HG03457 (cell line): Measurements from ENCODE around the gene TYW1B.
"Not testable (repeated sequence)": the region's sequence is repeated elsewhere in the genome, so short reads cannot be mapped to it uniquely, and the experiment has no call there.

Experiments
- ATAC-seq: cut with Tn5 transposase; IDR thresholded peaks from one replicate; pipeline ENCODE4 v1.9.1; 2021; ENCODE audit warnings: moderate number of reproducible peaks; ENCODE audit not compliant: unreplicated experiment

Gene TYW1B

GRCh38 chr7:72760602-72761001 is 67.4 kb downstream of the TYW1B start:
- ATAC-seq, result no peak

DNA sequence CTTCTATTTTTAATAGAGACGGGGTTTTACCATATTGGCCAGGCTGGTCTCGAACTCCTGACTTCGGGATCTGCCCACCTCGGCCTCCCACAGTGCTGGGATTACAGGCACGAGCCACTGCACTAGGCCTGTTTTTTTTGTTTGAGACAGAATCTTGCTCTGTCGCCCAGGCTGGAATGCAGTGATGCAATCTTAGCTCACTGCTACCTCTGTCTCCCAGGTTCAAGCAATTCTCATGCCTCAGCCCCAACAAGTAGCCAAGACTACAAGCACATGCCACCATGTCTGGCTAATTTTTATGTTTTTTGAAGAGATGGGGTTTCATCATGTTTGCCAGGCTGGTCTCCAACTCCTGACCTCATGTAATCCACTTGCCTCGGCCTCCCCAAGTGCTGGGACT is 73.7 kb downstream of the TYW1B start:
- no peak for ATAC-seq

GRCh38 chr7:72753781-72754180 is 74.2 kb downstream of the TYW1B start:
- ATAC-seq, result no peak

DNA sequence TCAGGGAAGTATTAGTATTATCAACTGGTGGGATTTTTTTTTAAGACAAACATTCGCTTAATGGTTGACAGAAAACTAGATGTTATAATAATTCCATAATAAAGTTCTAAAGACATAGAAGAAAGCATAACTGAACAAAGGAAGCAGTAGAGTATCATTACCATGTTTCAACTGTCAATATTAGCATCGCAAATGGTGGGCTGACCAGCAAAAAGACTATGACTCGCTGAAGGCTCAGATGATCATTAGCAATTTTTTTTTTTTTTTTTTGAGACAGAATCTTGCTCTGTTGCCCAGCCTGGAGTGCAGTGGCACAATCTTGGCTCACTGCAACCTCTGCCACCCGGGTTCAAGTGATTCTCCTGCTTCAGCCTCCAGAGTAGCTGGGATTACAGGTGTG is 74.8 kb downstream of the TYW1B start:
- not testable (repeated sequence) for ATAC-seq

- no peak for ATAC-seq
Observed at GRCh38 chr7:72751978-72752377, 76.0 kb downstream of the TYW1B start.

DNA sequence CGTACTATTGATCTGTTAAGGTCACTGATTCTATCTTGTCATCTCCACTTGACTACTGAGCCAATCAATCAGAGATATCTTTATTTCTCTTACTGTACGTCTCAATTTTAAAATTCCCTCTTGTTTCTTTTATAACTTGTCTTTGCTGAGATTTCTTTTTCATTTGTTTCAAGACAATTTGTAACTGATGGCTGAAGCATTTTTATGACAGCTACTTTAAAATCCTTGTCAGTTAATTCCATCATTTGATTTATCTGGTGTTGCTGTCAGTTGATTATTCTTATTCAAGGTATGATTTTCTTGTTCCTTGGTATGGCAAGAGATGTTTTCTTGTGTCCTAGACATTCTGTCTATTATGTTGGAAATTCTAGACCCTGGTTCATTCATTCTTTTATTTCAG is 76.6 kb downstream of the TYW1B start:
- ATAC-seq, result no peak

- not testable (repeated sequence) for ATAC-seq
Observed at GRCh38 chr7:72748649-72749048, 79.4 kb downstream of the TYW1B start.

DNA sequence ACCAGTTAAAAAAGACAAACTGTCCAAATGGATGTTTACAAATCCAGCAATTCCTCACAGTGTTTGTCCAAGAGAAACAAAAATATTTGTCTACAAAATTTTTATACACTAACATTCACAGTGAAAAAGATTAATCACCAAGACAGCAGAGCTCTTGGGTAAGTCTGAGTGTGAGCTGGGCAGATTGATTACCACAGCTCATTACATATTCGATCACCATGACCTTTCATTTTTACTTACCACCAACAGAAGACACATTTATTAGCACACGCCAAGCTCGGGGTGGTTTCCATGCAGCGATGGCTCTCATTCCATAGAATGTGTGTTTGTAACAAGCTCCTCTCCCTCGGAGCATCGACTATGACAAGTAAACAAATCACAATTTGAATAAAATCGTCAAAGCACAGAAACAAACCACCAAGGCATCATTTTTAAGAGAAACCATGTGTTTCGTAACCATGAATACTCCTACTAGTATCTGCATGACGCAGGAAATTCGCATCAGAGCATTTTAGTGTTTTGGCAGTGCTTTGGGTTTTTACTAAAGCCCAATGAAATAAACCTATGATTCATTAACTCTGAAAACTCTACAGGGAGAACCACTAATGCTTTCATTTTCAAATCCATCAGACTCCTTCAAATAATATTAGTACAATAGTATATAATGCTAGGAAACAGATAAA is 83.6 kb downstream of the TYW1B start:
- ATAC-seq, result not testable (repeated sequence)

- not testable (repeated sequence) for ATAC-seq
Observed at GRCh38 chr7:72743801-72744200, 84.2 kb downstream of the TYW1B start.

GRCh38 chr7:72739716-72740115 is 88.3 kb downstream of the TYW1B start:
- ATAC-seq, result not testable (repeated sequence)

DNA sequence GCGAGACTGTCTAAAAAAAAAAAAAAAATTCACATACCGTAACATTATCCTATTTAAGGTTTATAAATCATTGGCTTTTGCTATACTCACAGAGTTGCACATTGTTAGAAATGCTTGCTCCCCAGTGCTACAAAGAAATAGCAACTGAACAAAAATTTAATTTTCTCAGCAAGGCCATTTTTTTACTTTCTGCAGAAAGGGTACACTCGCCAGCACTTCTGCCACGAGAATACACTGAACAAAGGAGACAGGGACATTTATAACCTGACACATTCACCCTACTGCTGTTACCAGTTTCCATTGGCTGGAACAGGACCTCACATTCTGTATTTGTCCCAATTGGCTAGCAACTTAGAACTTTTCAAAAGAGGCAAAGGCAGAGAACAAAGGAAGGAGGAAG is 92.1 kb downstream of the TYW1B start:
- not testable (repeated sequence) for ATAC-seq

DNA sequence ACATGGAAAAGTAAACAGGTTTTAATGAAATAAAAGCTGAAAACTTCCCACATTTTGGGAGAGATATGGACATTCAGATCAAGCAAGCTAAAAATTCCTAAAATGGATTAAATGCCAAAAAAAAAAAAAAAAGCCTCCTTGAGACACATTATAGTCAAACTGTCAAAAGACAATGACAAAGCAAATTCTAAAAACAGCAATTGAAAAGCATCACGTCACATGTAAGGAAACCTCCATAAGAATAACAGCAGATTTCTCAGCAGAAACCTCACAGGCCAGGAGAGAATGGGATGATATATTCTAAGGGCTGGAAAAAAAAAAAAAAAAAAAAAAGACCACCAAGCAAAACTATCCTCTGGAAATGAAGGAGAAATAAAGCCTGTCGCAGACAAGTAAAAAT is 97.2 kb downstream of the TYW1B start:
- ATAC-seq, result not testable (repeated sequence)

DNA sequence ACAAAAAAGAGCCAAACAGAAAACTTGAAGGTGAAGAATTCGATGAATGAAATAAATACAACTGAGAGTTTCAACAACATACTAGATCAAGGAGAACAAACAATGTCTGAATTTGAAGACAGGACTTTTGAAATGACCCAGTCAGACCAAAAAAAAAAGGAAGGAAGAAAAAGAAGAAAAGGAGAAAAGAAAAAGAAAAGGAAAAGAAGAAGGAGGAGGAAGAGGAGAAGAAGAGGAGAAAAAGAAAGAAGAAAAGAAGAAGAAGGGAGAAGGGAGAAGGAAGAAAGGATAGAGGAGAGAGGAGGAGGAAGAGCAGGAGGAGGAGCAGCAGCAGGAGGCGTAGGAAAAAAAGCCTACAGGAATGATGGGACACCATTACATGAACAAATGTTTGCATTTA is 97.6 kb downstream of the TYW1B start:
- ATAC-seq, result not testable (repeated sequence)

- not testable (repeated sequence) for ATAC-seq
Observed at GRCh38 chr7:72729130-72729529, 98.9 kb downstream of the TYW1B start.

DNA sequence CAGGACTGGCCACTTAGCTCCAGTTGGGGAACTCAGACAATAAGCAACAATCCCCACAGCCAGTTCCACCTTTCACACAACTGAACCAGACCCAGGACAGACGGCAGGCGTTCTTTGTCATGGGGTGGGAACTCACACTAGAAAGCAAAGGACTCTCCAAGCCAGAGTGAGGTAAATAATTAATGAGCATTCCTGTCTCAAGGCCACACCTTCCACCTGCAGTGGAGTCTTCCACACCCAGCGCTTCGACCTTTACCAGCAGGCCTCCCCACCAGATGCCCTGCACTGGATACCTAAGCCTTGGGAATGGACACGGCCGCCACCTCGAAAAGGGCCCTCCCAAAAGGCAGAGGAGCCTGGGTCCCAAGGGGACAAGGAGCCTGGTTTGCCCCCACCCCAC is 105.3 kb downstream of the TYW1B start:
- not testable (repeated sequence) for ATAC-seq

GRCh38 chr7:72720890-72721289 is 107.1 kb downstream of the TYW1B start:
- not testable (repeated sequence) for ATAC-seq

GRCh38 chr7:72717252-72717774 is 110.7 kb downstream of the TYW1B start:
- not testable (repeated sequence) for ATAC-seq

DNA sequence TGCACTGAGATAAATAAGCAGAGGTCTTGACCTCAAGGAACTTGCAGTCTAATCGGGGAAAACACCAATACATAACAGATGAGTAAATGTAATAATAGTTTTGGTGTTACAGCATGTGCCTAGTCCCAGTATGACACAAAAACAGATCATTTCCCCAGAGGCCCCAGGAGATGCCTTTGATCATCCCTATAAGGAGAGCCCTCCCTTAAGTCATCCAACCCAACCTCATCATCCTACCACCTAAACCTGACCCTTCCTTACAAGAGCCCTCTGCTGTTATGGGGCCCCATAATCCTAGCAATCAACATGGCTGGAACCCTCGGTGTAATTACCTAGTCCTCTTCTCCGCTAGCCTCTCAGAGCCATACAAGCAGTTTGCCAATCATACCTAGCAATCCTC is 116.1 kb downstream of the TYW1B start:
- ATAC-seq, result not testable (repeated sequence)

DNA sequence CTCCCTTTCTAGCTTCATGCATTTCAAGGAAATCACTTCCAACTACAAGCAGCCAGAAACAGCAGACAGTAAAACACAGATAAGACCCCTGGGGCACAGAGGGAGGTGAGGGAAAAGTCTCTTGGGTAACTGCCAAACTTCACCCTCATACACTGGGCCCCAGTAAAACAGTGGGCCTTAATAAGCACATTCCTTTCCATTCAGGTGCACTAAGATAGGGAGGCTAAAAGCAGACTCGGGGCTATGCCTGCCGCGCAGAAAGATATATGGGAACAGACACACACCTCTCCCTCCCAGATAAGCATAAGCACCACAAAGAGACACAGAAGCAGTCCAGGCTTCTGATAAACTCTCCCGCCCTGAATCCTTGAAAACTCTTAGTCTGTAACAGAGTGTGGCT is 117.0 kb downstream of the TYW1B start:
- no peak for ATAC-seq

DNA sequence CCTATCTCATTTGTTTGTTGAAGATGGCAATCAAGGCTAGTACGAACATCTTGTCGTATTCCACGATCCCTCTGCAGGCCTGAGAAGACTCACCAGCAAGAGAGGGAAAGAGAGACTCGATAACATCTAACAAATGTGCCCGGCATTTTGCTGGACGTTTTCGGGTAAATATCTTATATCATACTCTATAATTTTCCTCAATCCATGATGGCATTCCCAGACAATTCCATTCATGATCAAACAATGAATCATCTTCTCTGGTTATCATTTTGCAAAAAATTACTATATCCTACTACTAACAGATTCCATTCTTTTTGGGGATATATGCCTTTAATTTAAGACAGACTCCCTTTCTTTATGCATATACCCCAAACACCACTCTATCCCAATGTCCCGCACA is 118.1 kb downstream of the TYW1B start:
- no peak for ATAC-seq

DNA sequence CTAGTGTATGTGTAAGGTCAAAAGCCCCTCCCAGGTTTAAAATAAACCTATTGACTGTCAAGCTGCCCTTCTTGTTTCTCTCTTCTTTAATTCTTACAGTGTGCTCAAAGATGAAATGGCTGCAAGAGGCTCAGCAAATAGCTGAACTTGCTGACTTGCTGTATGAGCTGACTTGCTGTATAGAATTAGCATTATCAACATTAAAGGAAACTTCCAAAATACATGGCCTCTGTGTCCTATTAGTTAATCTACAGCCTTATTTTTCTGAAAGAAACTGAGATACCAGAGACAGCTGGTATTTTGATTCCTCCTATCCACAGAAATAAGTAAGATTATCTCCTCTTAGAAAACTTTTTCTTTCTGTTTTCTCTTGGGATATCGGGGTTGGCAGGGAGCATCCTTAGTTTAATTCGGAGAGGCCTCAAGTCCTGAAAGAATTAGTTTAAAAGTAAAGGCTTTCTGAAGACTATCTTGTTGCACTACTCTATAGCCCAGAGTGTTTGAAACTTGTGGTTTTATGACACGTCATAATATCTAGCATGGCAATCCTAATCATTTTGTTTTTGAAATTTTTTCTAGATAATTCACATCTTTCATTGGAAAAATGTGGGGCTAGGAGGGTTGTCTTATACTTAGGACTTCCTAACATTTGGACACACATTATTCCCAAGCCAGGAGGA is 119.5 kb downstream of the TYW1B start:
- ATAC-seq, result not testable (repeated sequence)

GRCh38 chr7:72706521-72706920 is 121.5 kb downstream of the TYW1B start:
- ATAC-seq, result no peak
